NCI-H1105 treated with DMSO at 0.1 percent for 48 hours (cell line): ENCODE data around the gene DLG2.
A peak's percentile ranks its signal among the peaks of the same experiment; 100 is the strongest.

Experiments
- DNase-seq: peaks from one replicate; lab custom pipeline; 2025; lab: John Stamatoyannopoulos, UW

The DLG2 gene

GRCh38 chr11:84655712-84656111, 971.4 kb downstream of the DLG2 start:
- DNase-seq: no peak

- peak; percentile 12 for DNase-seq
Measured at GRCh38 chr11:84648471-84648870, 978.7 kb downstream of the DLG2 start.

- DNase-seq: no peak
Measured at GRCh38 chr11:84645988-84646694, 981.0 kb downstream of the DLG2 start.

GRCh38 chr11:84642500-84642899, 984.6 kb downstream of the DLG2 start:
- no peak for DNase-seq

GRCh38 chr11:84634309-84634708, 992.8 kb downstream of the DLG2 start:
- no peak for DNase-seq

GRCh38 chr11:84628871-84629620, 998.1 kb downstream of the DLG2 start:
- DNase-seq: no peak

- no peak for DNase-seq
Measured at GRCh38 chr11:84626256-84626655, 1000.9 kb downstream of the DLG2 start.

- no peak for DNase-seq
Measured at GRCh38 chr11:84612645-84613044, 1014.5 kb downstream of the DLG2 start.

GRCh38 chr11:84608837-84609196, 1018.3 kb downstream of the DLG2 start:
- DNase-seq: no peak

GRCh38 chr11:84607975-84608836, 1018.9 kb downstream of the DLG2 start:
- no peak for DNase-seq

GRCh38 chr11:84594602-84595001, 1032.5 kb downstream of the DLG2 start:
- peak; percentile 20 for DNase-seq

- DNase-seq: no peak
Measured at GRCh38 chr11:84590106-84590505, 1037.0 kb downstream of the DLG2 start.

- DNase-seq: no peak
Measured at GRCh38 chr11:84588131-84588829, 1038.9 kb downstream of the DLG2 start.

GRCh38 chr11:84583106-84583505, 1044.0 kb downstream of the DLG2 start:
- no peak for DNase-seq

GRCh38 chr11:84581083-84581482, 1046.1 kb downstream of the DLG2 start:
- no peak for DNase-seq

GRCh38 chr11:84580428-84580827, 1046.7 kb downstream of the DLG2 start:
- DNase-seq: no peak

GRCh38 chr11:84573868-84574267, 1053.3 kb downstream of the DLG2 start:
- DNase-seq: no peak

GRCh38 chr11:84566671-84567070, 1060.5 kb downstream of the DLG2 start:
- DNase-seq: no peak

GRCh38 chr11:84564867-84565184, 1062.3 kb downstream of the DLG2 start:
- DNase-seq: no peak

GRCh38 chr11:84564180-84564866, 1062.8 kb downstream of the DLG2 start:
- DNase-seq: peak; percentile 24

- DNase-seq: no peak
Measured at GRCh38 chr11:84563356-84563755, 1063.8 kb downstream of the DLG2 start.

GRCh38 chr11:84560206-84560605, 1066.9 kb downstream of the DLG2 start:
- DNase-seq: no peak
